Calu3 (cell line): ENCODE measurements around the gene SPATS2. TPM values are rescaled to one million over a fixed set of nuclear protein-coding genes. Genes with fewer than 3 reads are reported as not detected.

Experiments used
- BruUV-seq: library from RNA; stranded (reverse); fragments of 400-500 nt; replicated peaks from 2 replicates; lab custom pipeline; 2021; lab: Mats Ljungman, UMichigan
- CTCF ChIA-PET: fragments of 300-600 bp; sonication (Branson Sonifier 250); formaldehyde crosslinking; loops from one replicate; lab custom pipeline; 2022; ENCODE audit warnings: antibody characterized with exemption; lab: Charles Lee
- DNase-seq: peaks from one replicate; pipeline ENCODE4 v3.0.0; 2022
- H3K27ac Mint-ChIP-seq: one replicate; pipeline ENCODE4 v1.8.0; 2022; ENCODE audit warnings: mixed read lengths; ENCODE audit not compliant: unreplicated experiment
- H3K27me3 Mint-ChIP-seq: one replicate; pipeline ENCODE4 v1.8.0; 2022; ENCODE audit warnings: mixed read lengths; ENCODE audit not compliant: unreplicated experiment
- H3K36me3 Mint-ChIP-seq: one replicate; pipeline ENCODE4 v1.8.0; 2022; ENCODE audit warnings: mild to moderate bottlenecking, moderate library complexity, mixed read lengths; ENCODE audit not compliant: insufficient read depth, unreplicated experiment
- H3K4me1 Mint-ChIP-seq: one replicate; pipeline ENCODE4 v1.8.0; 2022; ENCODE audit warnings: mild to moderate bottlenecking, low read depth, mixed read lengths; ENCODE audit not compliant: unreplicated experiment
- H3K4me3 Mint-ChIP-seq: one replicate; pipeline ENCODE4 v1.8.0; 2022; ENCODE audit warnings: mild to moderate bottlenecking, low read depth, moderate library complexity, mixed read lengths; ENCODE audit not compliant: unreplicated experiment
- H3K9me3 Mint-ChIP-seq: one replicate; pipeline ENCODE4 v1.8.0; 2022; ENCODE audit warnings: low read depth, mixed read lengths; ENCODE audit not compliant: unreplicated experiment
- CTCF ChIP-seq: fragments of 200-600 bp; IDR thresholded peaks from one replicate; pipeline ENCODE4 v1.8.0; 2022; ENCODE audit warnings: antibody characterized with exemption; ENCODE audit not compliant: unreplicated experiment
- intact Hi-C: fragments of 100-400 bp; cut with micrococcal nuclease; formaldehyde crosslinking; loops from one replicate; pipeline ENCODE4 v1.10.0; 2022; ENCODE audit not compliant: unreplicated experiment
- total RNA-seq: library from RNA; stranded (reverse); gene quantifications from 2 replicates; pipeline ENCODE4 v1.2.3, GENCODE V29; 2022

Gene SPATS2
- total RNA-seq, 1 experiment from 2014 or later, result 23.2 TPM

GRCh38 chr12:49397000-49397399 is 29.7 kb downstream of the SPATS2 start:
- Mint-ChIP-seq H3K36me3 (no peaks in the 10 kb centered on the region), H3K4me3 (no peak overlapping the region), H3K27ac (no peak overlapping the region), H3K9me3 (no peaks in the 10 kb centered on the region), H3K4me1 (peaks cover 3% of the 10 kb centered on the region), H3K27me3 (no peaks in the 10 kb centered on the region)
- CTCF ChIA-PET, result no interaction called here
- no TSS peak for BruUV-seq
- no peak for DNase-seq
- intact Hi-C loops, result loop anchor here (10.0 kb wide), 1 partner anchor 48 kb away; no protein-coding TSS in a partner anchor
- no peak for TF ChIP-seq CTCF

- BruUV-seq, result no TSS peak
- Mint-ChIP-seq H3K36me3 (no peaks in the 10 kb centered on the region), H3K27ac (no peak overlapping the region), H3K9me3 (no peaks in the 10 kb centered on the region), H3K27me3 (no peaks in the 10 kb centered on the region), H3K4me3 (no peak overlapping the region), H3K4me1 (peaks cover 23% of the 10 kb centered on the region)
- CTCF ChIA-PET, result no interaction called here
- DNase-seq, result no peak
- intact Hi-C loops, result no loop called here
- no peak for TF ChIP-seq CTCF
Observed at GRCh38 chr12:49400304-49400703, 33.0 kb downstream of the SPATS2 start.

GRCh38 chr12:49403971-49404450 is 36.7 kb downstream of the SPATS2 start:
- CTCF ChIA-PET, result interaction anchor here (0.6 kb wide), 1 partner anchor 172 kb away, joined by 4 read pairs; no protein-coding TSS in a partner anchor
- no peak for DNase-seq
- BruUV-seq, result no TSS peak
- TF ChIP-seq CTCF, result no peak
- Mint-ChIP-seq H3K4me1 (peaks cover 23% of the 10 kb centered on the region), H3K27me3 (no peaks in the 10 kb centered on the region), H3K4me3 (no peak overlapping the region), H3K9me3 (no peaks in the 10 kb centered on the region), H3K27ac (no peak overlapping the region), H3K36me3 (no peaks in the 10 kb centered on the region)
- intact Hi-C loops, result no loop called here

GRCh38 chr12:49404956-49405355 is 37.7 kb downstream of the SPATS2 start:
- H3K36me3 Mint-ChIP-seq, result no peaks in the 10 kb centered on the region
- H3K9me3 Mint-ChIP-seq, result no peaks in the 10 kb centered on the region
- H3K27me3 Mint-ChIP-seq, result no peaks in the 10 kb centered on the region
- H3K4me3 Mint-ChIP-seq, result no peak overlapping the region
- peaks cover 23% of the 10 kb centered on the region for H3K4me1 Mint-ChIP-seq
- intact Hi-C loops, result no loop called here
- no peak for DNase-seq
- no TSS peak for BruUV-seq
- no peak for TF ChIP-seq CTCF
- CTCF ChIA-PET, result no interaction called here
- no peak overlapping the region for H3K27ac Mint-ChIP-seq
